CD1c-positive myeloid dendritic cell (primary cell): ENCODE measurements around the gene SLC22A1.
"Not testable (repeated sequence)": the region's sequence is repeated elsewhere in the genome, so short reads cannot be mapped to it uniquely, and the experiment has no call there.

Experiments
- DNase-seq: peaks from one replicate; pipeline ENCODE4 v3.0.0-alpha.2; 2016; ENCODE audit errors: extremely low spot score

Gene SLC22A1

GRCh38 chr6:160137989-160138835, 16.6 kb downstream of the SLC22A1 start:
- DNase-seq, result peak; percentile 46

DNA sequence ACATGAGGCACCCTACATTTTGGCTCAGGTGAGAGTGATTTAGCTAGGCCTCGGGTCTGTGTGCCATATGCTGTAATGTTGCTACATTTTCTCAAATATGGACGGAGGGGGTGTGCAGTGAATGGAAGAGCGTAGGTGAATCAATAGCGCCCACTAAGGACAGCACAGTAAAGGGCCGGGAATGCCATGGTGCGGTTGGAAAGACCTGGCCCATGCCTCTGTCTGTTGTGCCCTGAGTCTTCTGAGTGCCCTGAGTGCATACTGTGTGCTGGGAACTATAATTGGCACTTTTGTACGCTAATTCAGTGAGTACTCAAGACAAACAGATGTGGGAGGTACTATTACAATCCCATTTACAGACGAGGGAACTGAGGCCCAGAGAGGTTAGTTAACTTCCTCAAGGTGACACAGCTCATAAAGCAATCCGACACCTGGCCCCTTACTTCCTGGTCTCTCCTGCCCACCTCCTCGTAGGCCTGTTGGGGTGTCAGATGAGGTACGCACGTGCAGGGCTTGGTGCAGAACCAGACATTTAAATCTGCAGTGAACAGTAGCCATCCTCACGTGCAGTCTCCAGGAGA, 17.3 kb downstream of the SLC22A1 start:
- DNase-seq, result no peak

GRCh38 chr6:160139420-160139851, 17.8 kb downstream of the SLC22A1 start:
- no peak for DNase-seq

GRCh38 chr6:160140493-160140892, 18.9 kb downstream of the SLC22A1 start:
- not testable (repeated sequence) for DNase-seq

GRCh38 chr6:160141001-160141726, 19.5 kb downstream of the SLC22A1 start:
- no peak for DNase-seq

DNA sequence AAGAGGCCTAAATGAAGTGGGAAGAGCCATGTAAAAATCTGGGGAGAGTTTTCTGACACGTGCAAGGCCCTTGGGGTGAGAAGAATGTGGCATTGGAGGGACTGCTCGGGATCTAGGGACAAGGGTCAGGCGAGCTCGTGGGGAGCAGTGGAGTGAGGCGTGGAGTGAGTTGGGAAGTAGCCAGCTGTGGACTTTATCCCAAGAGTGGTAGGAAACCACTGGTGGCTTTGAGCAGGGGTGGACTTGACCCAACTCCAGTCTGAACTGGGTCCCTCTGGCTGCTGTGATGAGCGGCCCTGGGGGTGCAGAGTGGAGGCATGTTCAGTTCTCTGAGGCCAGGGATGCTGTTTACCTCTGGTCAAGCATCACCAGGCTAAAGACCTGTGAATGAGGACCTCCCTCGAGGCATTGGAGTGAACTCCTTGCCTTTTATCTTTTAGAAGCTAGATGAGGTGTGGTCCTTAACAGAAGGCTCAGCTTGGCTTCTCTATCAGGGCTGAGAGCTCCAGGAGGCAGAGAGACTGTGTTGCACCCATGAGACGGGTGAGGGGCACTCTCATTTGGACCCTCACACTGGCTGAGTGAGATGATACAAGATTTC, 20.6 kb downstream of the SLC22A1 start:
- no peak for DNase-seq

GRCh38 chr6:160146454-160147145, 25.0 kb downstream of the SLC22A1 start:
- DNase-seq, result no peak

DNA sequence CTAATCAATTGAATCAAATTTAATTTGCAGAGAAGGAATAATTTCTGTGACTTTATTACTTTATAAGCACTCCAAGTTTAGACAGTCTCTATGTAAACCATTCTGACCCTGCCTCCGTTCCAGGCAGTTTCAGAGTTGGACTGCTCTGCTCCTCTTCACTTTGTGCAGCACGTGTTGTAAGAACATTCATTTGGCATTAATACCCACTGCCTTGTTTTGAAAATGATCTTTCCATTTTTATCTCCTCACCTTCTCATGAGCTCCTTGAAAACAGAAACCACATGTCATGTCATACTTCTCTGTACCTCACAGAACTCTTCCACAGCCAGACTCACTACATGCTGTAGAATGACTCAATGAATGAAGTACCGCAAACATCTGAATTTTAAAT, 25.5 kb downstream of the SLC22A1 start:
- DNase-seq, result no peak

DNA sequence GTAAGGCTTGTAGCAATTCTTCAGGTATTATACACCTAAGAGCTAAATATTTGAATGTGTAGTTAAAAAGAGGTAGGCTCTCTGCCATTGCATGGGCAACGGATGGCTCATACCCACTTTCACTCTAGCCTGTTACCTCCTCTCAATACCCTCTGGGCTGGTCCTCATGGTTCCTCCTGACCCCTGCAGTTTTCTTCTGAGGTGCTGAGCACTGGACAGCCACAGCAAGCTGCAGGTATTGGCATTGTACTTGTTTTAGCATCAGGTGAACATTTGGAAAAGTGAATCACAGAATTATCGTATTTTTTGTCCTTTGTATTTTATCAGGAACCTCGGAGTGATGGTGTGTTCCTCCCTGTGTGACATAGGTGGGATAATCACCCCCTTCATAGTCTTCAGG, 32.9 kb downstream of the SLC22A1 start:
- no peak for DNase-seq

DNA sequence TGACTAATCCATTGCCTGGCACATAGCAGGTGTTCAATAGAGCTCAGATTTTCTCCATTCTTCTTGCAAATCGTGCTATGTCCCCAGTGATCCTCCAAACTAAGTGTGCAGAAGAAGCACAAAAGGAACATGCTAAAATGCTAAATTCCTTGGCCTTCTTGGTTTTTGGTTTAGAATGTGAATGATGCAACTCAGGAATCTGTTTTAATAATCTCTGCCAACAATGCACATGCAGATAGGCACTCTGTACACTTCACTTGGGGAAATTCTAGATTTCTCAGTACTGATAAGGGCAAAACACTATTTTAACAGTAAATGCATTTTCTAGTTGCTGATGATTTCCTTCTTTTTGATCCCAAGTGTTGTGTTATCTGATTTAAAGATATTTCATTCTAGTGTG, 35.2 kb downstream of the SLC22A1 start:
- no peak for DNase-seq

- DNase-seq, result no peak
Observed at GRCh38 chr6:160160450-160160849, 38.8 kb downstream of the SLC22A1 start.

DNA sequence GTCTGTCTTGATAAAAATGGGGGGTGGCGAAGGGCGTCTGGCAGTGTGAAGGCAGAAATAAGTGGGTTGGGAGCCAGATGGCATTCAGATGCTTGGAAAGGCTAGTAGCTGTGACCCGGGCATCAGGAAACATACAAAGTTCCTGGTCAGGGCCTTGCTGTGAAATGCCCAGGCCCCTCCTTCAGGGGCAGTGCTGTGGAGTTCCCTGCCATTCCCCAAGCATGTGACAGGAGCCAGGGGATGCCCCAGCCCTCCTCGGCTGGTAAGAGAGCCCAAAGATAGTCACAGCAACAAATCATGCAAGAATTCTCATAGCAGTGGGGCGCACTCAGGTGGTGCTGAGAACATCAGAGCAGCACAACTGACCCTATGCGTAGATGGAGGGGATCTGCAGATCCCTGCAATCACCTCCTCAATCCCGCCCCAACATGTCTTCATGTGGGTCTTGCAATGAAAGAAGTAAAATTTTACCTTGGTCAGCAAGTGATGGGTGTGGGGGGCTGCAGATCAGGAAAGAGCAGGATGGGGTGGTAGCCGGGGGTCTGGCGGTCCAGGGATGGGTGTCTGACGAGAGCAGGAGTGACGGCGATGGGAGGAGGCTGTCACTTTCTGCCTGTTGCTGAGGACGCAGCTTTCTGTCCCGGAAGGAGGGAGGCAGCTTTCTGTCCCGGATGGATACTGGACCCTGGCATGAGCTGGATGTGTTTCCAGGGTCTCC, 39.5 kb downstream of the SLC22A1 start:
- no peak for DNase-seq

DNA sequence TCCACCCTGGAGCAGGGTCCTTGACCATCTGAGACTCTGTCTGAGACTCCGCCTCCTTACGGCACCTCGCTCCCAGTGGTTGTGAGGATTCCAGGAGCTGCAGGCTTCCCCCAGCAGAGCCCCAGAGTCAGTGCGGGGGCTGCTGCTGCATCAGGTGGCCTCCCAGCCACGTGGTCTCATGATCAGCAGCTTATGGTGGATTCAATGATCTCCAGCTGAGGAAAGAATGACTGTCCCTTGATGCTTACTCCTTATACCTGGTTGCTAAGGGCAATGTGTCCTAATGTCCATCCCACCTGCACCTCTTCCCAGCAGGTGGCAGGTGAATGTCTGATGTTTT, 40.0 kb downstream of the SLC22A1 start:
- DNase-seq, result no peak

DNA sequence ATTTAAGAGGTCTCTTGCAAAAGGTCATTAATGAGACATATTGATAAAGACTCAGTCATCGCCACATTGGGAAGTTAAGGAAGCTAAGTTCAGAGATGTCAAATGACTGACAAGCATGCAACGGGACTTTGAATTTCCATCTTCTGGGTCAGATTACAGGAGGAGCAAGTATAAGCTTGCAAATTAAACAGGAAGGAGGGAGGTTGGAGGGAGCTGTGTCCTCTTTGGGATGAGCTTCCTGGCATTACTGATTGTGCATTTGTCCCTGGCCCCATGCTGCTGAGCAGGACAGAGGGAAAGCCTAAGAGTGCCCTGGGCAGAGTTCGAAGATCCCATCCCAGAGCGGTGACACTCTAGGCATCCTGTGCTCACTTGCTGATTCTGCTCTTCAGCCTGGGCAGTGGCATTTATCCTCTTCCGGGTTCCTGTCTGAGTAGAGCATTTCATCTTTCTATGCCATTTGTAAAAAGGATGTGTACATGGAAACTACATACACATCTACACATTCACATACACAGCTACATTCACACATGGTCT, 40.5 kb downstream of the SLC22A1 start:
- DNase-seq, result no peak

- DNase-seq, result no peak
Observed at GRCh38 chr6:160163425-160163824, 41.8 kb downstream of the SLC22A1 start.

GRCh38 chr6:160163912-160164311, 42.3 kb downstream of the SLC22A1 start:
- no peak for DNase-seq

- DNase-seq, result not testable (repeated sequence)
Observed at GRCh38 chr6:160165928-160166327, 44.3 kb downstream of the SLC22A1 start.

DNA sequence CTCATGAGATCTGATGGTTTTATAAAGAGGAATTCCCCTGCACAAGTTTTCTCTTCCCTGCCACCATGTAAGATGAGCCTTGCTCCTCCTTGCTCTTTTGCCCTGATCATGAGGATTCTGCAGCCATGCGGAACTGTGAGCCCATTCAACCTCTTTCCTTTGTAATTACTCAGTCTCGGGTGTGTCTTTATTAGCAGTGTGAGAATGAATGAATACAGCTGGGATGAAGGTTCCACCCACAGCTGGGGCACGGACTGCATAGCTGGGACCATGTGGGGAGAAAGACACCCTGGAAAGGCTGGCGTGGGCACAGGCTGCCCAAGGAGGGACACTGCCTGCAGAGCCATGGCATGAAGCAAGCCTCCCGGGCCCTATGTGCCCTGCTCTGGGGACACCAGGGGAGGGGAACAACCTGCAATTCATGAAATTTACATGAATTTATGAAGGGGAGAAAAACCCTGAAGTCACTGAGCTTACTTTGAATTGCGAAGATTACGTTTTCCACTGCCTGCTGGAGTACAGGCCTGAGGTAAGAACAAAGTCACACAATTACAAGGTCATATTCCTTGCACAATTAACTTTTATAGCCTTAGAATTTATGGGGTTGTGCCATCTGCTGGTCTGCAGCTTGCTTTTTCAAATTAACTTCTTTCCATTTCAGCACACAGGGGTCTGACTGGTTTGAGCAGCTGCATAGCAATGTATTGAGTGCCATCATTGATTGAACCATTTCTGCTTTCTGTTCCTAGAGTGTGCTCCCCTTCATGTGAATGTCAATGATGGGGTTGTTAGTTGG, 46.2 kb downstream of the SLC22A1 start:
- DNase-seq, result no peak

- no peak for DNase-seq
Observed at GRCh38 chr6:160170018-160170680, 48.5 kb downstream of the SLC22A1 start.

- no peak for DNase-seq
Observed at GRCh38 chr6:160172704-160173103, 51.1 kb downstream of the SLC22A1 start.
